SK-N-SH (cell line): ENCODE results near the gene ZNF768. TPM values are rescaled to one million over a fixed set of nuclear protein-coding genes. Genes with fewer than 3 reads are reported as not detected.

Experiments
- CTCF ChIA-PET: fragments of 300-600, 350-600 bp; formaldehyde crosslinking; extraction: SDS; loops from one replicate; lab custom pipeline; 2021; lab: Yijun Ruan, JAX
- POLR2A ChIA-PET: fragments of 350-600 bp; sonication (Branson Sonifier 250); formaldehyde crosslinking; extraction: SDS; loops from one replicate; lab custom pipeline; 2020; ENCODE audit warnings: antibody characterized with exemption, inconsistent platforms; lab: Yijun Ruan, JAX
- DNase-seq: peaks from one replicate; pipeline ENCODE4 v3.0.0; 2012
- H2AFZ ChIP-seq: fragments of 200-600 bp; sonication (generic); 2 replicates; pipeline ENCODE4 v1.8.1; 2016; ENCODE audit warnings: antibody characterized with exemption, mild to moderate bottlenecking, low read depth
- H3F3A ChIP-seq: fragments of 200-600 bp; sonication (generic); replicated peaks from 2 replicates; pipeline ENCODE3; 2016; ENCODE audit warnings: antibody characterized with exemption, mild to moderate bottlenecking; ENCODE audit not compliant: insufficient read depth
- H3K27ac ChIP-seq, 2 experiments: fragments of 200-500 bp in 1 of 2; fragments of 200-600 bp in 1 of 2; sonication (Bioruptor generic) in 1 of 2; sonication (generic), shearing (Covaris generic) in 1 of 2; 2 replicates each; pipeline versions ENCODE4 v1.5.1 to v1.6.1; 2014 to 2016; ENCODE audit warnings: low read depth in 2 of 2, inconsistent platforms in 1 of 2, low read length in 1 of 2, mild to moderate bottlenecking in 1 of 2, mixed read lengths in 1 of 2
- H3K27me3 ChIP-seq: fragments of 200-600 bp; sonication (generic), shearing (Covaris generic); 2 replicates; pipeline ENCODE4 v1.6.1; 2016; ENCODE audit warnings: mixed run types; ENCODE audit not compliant: insufficient read depth
- H3K36me3 ChIP-seq, 2 experiments: fragments of 200-500 bp in 1 of 2; fragments of 200-600 bp in 1 of 2; sonication (Bioruptor generic) in 1 of 2; sonication (generic) in 1 of 2; replicated peaks in 1 of 2; 2 replicates each; pipeline versions ENCODE3 to v1.5.1; 2014 to 2016; ENCODE audit warnings: low read length in 1 of 2, mild to moderate bottlenecking in 1 of 2; ENCODE audit not compliant: insufficient read depth in 2 of 2, control insufficient read depth in 1 of 2
- H3K4me1 ChIP-seq, 2 experiments: fragments of 200-500 bp in 1 of 2; fragments of 200-600 bp in 1 of 2; sonication (Bioruptor generic) in 1 of 2; sonication (generic), shearing (Covaris generic) in 1 of 2; 2 replicates each; pipeline versions ENCODE4 v1.5.1 to v1.6.1; 2014 to 2016; ENCODE audit warnings: low read depth in 1 of 2, low read length in 1 of 2, mixed run types in 1 of 2; ENCODE audit not compliant: insufficient read depth in 2 of 2, control insufficient read depth in 1 of 2
- H3K4me2 ChIP-seq: fragments of 200-600 bp; sonication (generic), shearing (Covaris generic); 2 replicates; pipeline ENCODE4 v1.6.1; 2017; ENCODE audit warnings: mixed run types
- H3K4me3 ChIP-seq, 2 experiments: fragments of 200-500 bp in 1 of 2; fragments of 200-600 bp in 1 of 2; sonication (Bioruptor generic) in 1 of 2; sonication (generic), shearing (Covaris generic) in 1 of 2; 2 replicates each; pipeline versions ENCODE4 v1.5.1 to v1.8.1; 2014 to 2016; ENCODE audit warnings: low read depth in 2 of 2, inconsistent platforms in 1 of 2, low read length in 1 of 2, mild to moderate bottlenecking in 1 of 2, mixed read lengths in 1 of 2, moderate library complexity in 1 of 2
- H3K79me2 ChIP-seq: fragments of 200-600 bp; sonication (generic); 2 replicates; pipeline ENCODE4 v1.8.1; 2017; ENCODE audit warnings: mild to moderate bottlenecking; ENCODE audit not compliant: insufficient read depth
- H3K9ac ChIP-seq: fragments of 200-600 bp; sonication (generic); 2 replicates; pipeline ENCODE4 v1.6.1; 2017; ENCODE audit warnings: mixed run types
- H3K9me2 ChIP-seq: fragments of 200-600 bp; sonication (generic); 2 replicates; pipeline ENCODE4 v1.6.1; 2017; ENCODE audit warnings: mixed run types
- H3K9me3 ChIP-seq: fragments of 200-600 bp; sonication (generic); 2 replicates; pipeline ENCODE4 v1.6.1; 2017; ENCODE audit warnings: mixed run types, mild to moderate bottlenecking, moderate library complexity
- H4K20me1 ChIP-seq: fragments of 200-600 bp; sonication (generic); 2 replicates; pipeline ENCODE4 v1.6.1; 2017; ENCODE audit warnings: mild to moderate bottlenecking, mixed run types; ENCODE audit not compliant: insufficient read depth
- EP300 ChIP-seq, 2 experiments: IDR thresholded peaks; 2 replicates each; pipeline versions ENCODE4 v1.4.0 to v1.6.1; 2012; ENCODE audit warnings: borderline replicate concordance in 1 of 2, low read depth in 1 of 2, low read length in 1 of 2
- EZH2phosphoT487 ChIP-seq: fragments of 200-600 bp; sonication (generic); IDR thresholded peaks from 2 replicates; pipeline ENCODE4 v1.6.1; 2017; ENCODE audit warnings: low read depth, mixed run types, mild to moderate bottlenecking, antibody characterized with exemption, moderate library complexity, borderline replicate concordance
- FOXM1 ChIP-seq: IDR thresholded peaks from 2 replicates; pipeline ENCODE4 v1.4.0; 2012; ENCODE audit warnings: low read depth, mild to moderate bottlenecking
- GABPA ChIP-seq: IDR thresholded peaks from 2 replicates; pipeline ENCODE4 v1.4.0; 2012; ENCODE audit warnings: low read depth, mild to moderate bottlenecking
- JUND ChIP-seq: IDR thresholded peaks from 2 replicates; pipeline ENCODE4 v1.4.0; 2012
- POLR2AphosphoS5 ChIP-seq: IDR thresholded peaks from 2 replicates; pipeline ENCODE4 v1.6.1; 2012; ENCODE audit warnings: low read depth, low read length
- RCOR1 ChIP-seq: fragments of 150-350 bp; IDR thresholded peaks from 2 replicates; pipeline ENCODE4 v1.6.1; 2017; ENCODE audit warnings: antibody characterized with exemption, low read length
- RFX5 ChIP-seq: IDR thresholded peaks from 2 replicates; pipeline ENCODE4 v1.6.1; 2012; ENCODE audit warnings: mild to moderate bottlenecking, improper control_type of control experiment, low read length
- RXRA ChIP-seq: IDR thresholded peaks from 2 replicates; pipeline ENCODE4 v1.4.0; 2012; ENCODE audit warnings: low read depth, mild to moderate bottlenecking, borderline replicate concordance
- SMC3 ChIP-seq: IDR thresholded peaks from 2 replicates; pipeline ENCODE4 v1.6.1; 2012; ENCODE audit warnings: low read depth, low read length, improper control_type of control experiment
- WGBS: methylation state at CpG from one replicate; pipeline ENCODE4 v1.1.6; 2017; ENCODE audit warnings: low lambda C conversion rate; 5-methylcytosine and 5-hydroxymethylcytosine counted together
- polyA plus RNA-seq, 3 experiments: library from polyadenylated mRNA; depleted of rRNA; stranded (reverse); fragments of >200 nt; gene quantifications; 2 replicates each; pipeline ENCODE4 v1.2.3, GENCODE V29; 2012
- TF ChIP-seq, protein P1 (sequence below): IDR thresholded peaks from 2 replicates; pipeline ENCODE4 v1.4.0; 2012; ENCODE audit warnings: low read depth
- TF ChIP-seq, protein P2 (sequence below): IDR thresholded peaks from 2 replicates; pipeline ENCODE4 v1.4.0; 2012; ENCODE audit warnings: low read depth, borderline replicate concordance

Gene ZNF768
- polyA plus RNA-seq, 1 of the 3 experiments (the other 2 are of a cell fraction), result 26.0 TPM

DNA sequence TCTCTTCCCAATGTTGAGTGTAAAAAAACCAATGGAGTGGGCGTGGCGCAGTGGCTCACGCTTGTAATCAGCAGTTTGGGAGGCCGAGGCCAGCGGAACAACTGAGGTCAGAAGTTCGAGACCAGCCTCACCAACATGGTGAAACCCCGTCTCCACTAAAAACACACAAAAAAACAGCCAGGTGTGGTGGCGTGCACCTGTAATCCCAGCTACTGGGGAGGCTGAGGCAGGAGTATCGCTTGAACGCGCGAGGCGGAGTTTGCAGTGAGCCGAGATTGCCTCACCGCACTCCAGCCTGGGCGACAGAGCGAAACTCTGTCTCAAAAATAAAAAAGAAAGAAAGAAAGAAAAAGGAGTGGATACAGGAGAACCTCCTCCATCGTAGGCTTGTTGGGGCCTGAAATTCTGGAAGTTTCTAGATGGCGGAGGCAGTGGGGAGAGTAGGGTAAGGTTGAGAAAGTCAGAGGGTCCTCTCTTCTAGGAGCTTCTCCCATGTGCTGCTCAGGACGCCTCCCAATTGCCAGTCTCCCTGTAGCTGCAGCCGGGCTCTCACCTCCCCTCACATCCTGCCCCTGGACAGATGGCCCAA lies 32.5 kb upstream of the ZNF768 start:
- TF ChIP-seq RFX5 (no peak), RXRA (no peak), JUND (no peak), RCOR1 (no peak), EZH2phosphoT487 (no peak), GABPA (no peak), FOXM1 (no peak), SMC3 (no peak), EP300 (IDR thresholded peaks at IDR 0.05; ENCODE audit: borderline replicate concordance in 1 of 2, low read depth in 1 of 2, low read length in 1 of 2) (no peak), POLR2AphosphoS5 (no peak)
- TF ChIP-seq, protein P1, sequence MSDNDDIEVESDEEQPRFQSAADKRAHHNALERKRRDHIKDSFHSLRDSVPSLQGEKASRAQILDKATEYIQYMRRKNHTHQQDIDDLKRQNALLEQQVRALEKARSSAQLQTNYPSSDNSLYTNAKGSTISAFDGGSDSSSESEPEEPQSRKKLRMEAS, result no peak
- TF ChIP-seq, protein P2, sequence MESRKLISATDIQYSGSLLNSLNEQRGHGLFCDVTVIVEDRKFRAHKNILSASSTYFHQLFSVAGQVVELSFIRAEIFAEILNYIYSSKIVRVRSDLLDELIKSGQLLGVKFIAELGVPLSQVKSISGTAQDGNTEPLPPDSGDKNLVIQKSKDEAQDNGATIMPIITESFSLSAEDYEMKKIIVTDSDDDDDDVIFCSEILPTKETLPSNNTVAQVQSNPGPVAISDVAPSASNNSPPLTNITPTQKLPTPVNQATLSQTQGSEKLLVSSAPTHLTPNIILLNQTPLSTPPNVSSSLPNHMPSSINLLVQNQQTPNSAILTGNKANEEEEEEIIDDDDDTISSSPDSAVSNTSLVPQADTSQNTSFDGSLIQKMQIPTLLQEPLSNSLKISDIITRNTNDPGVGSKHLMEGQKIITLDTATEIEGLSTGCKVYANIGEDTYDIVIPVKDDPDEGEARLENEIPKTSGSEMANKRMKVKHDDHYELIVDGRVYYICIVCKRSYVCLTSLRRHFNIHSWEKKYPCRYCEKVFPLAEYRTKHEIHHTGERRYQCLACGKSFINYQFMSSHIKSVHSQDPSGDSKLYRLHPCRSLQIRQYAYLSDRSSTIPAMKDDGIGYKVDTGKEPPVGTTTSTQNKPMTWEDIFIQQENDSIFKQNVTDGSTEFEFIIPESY, result no peak
- TF ChIP-seq, all 33 proteins: peak for 0
- ChIA-PET POLR2A (interaction anchor here (0.9 to 3.8 kb wide), 9 partner anchors 9 to 100 kb away, joined by 3 to 47 read pairs (median 4); partner anchors contain the start of genes ZNF688, ZNF689 and ZNF747), CTCF (interaction anchor here (0.6 to 2.1 kb wide), 6 partner anchors 12 to 52 kb away, joined by 3 to 19 read pairs (median 3); partner anchors contain the start of gene ZNF688)
- peaks cover 0 to 6% of the 10 kb centered on the region in 2 experiments; a peak in 1 of 4 replicates for H3K4me1 ChIP-seq
- H3K36me3 ChIP-seq, result peaks cover 0 to 14% of the 10 kb centered on the region in 2 experiments
- peak overlapping the region; percentile 30 to 75; a peak in 3 of 4 replicates for H3K4me3 ChIP-seq
- no peaks in the 10 kb centered on the region for H3K27me3 ChIP-seq
- H2AFZ ChIP-seq, result peak overlapping the region; percentile 83
- no peaks in the 10 kb centered on the region for H3K9me2 ChIP-seq
- peaks cover 7% of the 10 kb centered on the region for H3F3A ChIP-seq
- H3K4me2 ChIP-seq, result no peak overlapping the region
- no peaks in the 10 kb centered on the region for H4K20me1 ChIP-seq
- no peaks in the 10 kb centered on the region for H3K9me3 ChIP-seq
- peak overlapping the region; percentile 40; the same call in 1 of the 2 replicates for H3K9ac ChIP-seq
- H3K79me2 ChIP-seq, result peaks cover 26% of the 10 kb centered on the region
- DNase-seq, result no peak
- 89% methylated on average over 21 of the region's 21 CpGs for WGBS
- H3K27ac ChIP-seq, result peak overlapping the region; percentile 72 to 88
